Activated CD4-positive, alpha-beta T cell treated with anti-CD3 and anti-CD28 coated beads, Interleukin-2, amount 50 U/mL, for 16 hours (primary cell): ENCODE data around the gene ANXA3.

Experiments used
- DNase-seq: peaks from one replicate; pipeline ENCODE4 v3.0.0-alpha.2; 2020

Gene ANXA3

GRCh38 chr4:78612398-78613178, 61.0 kb downstream of the ANXA3 start:
- DNase-seq, result peak; percentile 43

GRCh38 chr4:78613522-78614321, 62.2 kb downstream of the ANXA3 start:
- DNase-seq, result no peak

DNA sequence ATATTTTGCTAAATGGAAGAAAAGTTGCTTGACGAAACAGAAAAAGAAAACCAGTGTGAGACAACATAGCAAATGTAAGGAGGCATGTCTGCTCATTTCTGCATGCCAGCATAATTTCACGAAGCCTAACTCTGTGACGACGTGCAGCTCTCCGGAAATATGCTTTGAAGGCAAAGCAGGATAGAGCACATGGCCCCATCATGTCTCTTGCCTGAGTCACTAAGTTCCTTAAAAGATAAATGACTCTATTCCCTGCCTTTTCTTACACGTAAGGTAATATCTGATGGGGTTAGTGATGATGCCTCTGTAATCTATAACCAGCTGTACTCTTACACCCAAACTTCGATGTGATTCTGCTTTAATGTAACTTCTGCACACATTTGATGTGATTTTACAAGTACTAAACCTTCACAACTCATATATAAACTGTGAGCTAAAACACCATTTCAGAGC, 64.5 kb downstream of the ANXA3 start:
- no peak for DNase-seq

- no peak for DNase-seq
These were observed 66.9 kb downstream of the ANXA3 start for GRCh38 chr4:78618436-78618835.

DNA sequence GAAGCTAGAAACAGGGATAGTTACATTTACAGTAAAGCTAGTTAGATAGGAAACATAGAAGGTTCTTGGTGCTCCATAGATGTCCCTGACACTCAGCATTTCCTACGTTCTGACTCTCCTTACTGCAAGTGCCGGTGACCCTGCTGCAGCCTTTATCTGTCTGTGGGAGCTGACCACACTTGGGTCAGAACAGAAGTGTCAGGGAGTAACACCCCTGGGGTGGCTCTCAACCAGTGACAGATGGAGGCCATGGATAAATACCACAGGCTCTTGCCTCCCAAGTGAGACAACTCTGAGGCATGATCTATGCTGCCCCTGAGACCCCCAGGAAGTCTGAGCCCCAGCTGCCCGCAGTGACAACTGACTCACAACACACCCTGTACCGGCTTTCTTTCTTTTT, 69.8 kb downstream of the ANXA3 start:
- DNase-seq, result no peak

DNA sequence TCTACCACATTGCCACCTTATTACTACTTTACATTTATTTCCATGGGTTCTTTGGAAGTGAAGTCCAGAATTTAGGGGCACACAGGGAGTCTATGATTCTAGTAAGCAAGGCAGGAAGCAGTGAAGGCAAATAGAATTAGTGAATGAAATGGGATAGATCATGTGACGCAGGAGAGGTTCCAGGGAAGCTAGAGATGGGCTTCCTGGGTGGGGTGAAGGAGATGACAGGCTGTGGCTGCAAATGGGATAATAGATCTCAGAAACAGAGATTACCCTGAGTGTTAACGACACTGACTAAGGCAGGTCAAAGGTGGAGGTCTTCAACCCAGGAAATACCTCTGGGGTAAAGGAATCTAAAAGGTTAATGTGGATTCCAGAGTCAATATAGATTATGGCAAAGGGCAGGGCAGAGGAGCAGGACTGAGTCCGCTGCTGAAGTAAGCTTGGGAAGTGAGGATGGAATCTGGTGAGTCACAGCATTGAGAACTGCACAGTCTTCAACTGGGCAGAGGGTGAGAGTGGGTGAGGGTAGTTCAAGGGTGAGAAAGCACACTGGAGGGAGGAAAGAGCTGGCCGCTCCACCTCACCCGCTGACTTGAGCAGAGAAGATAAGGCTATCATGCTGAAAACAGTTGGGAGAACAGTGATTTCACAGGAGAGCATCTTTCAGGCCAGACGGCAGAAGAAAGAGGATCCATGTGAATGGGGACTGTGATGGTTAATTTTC, 70.8 kb downstream of the ANXA3 start:
- no peak for DNase-seq

- no peak for DNase-seq
These were observed 72.5 kb downstream of the ANXA3 start for GRCh38 chr4:78624048-78624447.

GRCh38 chr4:78625073-78625472, 73.5 kb downstream of the ANXA3 start:
- no peak for DNase-seq

GRCh38 chr4:78627046-78627965, 75.7 kb downstream of the ANXA3 start:
- DNase-seq, result no peak

- DNase-seq, result no peak
These were observed 76.6 kb downstream of the ANXA3 start for GRCh38 chr4:78627966-78628678.

DNA sequence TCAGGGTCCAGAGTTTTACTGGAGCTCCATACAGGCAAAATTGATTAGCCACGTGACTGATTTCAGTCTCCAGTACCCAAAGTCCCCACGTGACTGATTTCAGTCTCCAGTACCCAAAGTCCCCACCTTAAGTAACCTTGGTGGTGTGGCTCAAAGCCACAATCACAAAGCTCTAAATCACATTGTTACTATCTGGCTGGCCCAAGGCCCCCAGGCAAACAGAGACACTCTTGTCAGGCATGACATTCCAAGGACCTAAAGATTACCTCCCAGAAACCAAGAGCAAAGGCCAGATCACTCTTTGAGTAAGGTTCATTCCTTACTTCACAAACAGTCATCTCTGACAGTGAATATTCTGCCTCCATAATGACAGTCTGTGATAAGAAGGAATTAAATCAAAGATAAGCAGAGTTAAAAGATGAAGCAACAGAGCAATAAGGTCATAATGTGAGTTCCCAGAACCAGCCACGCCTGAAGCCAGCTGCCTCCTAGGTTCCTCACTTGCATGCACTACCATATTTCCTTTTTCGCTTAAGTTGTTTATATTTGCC, 78.5 kb downstream of the ANXA3 start:
- no peak for DNase-seq

- DNase-seq, result no peak
These were observed 79.0 kb downstream of the ANXA3 start for GRCh38 chr4:78630615-78631014.

DNA sequence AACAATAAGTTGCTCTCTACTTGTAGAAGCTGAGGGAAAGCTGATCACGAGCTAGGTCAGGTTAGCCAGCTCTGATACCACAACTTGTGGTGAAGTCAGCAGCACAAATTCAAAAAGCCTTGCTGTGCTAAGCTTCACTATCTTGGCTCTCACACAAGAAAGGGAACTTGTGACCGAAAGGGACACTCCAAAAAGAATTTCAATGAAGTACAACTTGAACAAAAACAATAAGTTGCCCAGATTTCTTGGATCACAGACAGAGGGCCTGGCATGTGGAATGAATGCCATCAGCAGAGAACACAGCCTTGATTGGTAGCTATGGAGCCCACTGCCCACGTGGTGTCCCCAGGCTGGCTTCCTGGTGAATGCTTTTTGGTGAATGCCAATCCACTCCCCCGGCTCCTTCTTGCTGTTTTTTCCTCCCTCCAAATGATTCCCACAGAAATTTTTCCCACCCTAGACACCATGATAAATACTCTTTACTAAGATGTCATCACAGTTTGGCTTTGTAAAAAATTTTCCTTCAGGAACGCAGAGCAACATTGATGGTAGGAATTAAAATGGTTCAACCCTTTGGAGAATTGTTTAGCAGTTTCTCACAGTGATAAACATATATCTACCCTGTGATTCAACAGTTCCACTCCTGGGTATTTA, 82.6 kb downstream of the ANXA3 start:
- DNase-seq, result no peak

DNA sequence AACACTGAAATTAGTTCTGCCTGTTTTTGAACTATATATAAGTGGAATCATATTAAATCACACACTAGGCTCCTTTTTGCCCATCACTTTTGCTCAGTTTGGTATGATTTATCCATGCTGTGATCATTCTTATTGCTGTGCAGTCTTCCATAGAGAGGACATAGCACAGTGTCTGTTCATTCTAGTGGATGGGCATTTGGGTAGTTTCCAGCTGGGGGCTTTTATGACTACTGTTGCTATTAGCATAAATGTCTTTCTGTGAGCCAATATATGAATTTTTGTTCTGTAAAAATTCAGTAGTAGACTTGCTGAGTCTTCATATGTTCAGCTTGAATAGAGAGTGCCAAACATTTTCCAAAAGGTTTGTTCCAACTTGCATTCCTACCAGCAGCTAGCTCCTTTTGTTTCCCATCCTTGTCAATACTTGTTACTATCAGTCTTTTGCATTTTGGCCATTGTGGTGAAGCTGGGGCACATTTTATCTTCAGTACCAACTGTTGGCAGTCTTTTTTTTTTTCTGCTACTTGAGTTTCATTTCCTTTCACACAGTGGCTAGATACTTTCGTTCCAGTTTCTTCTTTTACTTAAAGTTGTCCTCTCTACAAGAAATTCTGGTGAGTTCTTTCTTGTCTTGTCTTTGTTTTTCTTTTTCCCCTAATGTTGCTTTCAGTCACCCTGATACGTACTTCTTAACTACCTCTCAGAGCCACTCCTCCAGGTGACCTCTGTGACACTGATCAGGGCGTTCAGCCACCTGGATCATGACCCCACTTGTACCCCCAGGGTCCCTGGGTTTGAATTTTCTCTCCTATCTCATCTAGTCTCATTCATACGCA, 87.0 kb downstream of the ANXA3 start:
- peak; percentile 16 for DNase-seq

DNA sequence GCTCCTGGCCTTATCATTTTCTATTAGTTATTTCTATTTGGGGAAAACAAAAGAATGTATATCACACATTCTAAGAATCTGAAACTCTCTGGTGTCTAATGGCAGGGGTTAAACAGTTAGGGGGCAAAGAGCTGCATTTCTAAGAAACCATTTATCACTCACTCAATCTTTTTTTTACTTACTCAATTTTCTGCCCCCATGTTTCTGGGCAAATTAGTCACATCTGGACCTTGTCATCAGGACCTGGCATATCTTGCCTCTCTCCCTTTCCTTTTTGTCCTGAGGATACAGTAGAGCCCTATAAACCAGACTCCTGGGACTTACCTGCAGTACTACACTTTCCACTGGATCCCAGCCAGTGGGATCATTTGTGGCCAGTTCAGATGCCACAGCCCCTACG, 89.1 kb downstream of the ANXA3 start:
- no peak for DNase-seq

GRCh38 chr4:78642934-78643333, 91.4 kb downstream of the ANXA3 start:
- DNase-seq, result no peak

DNA sequence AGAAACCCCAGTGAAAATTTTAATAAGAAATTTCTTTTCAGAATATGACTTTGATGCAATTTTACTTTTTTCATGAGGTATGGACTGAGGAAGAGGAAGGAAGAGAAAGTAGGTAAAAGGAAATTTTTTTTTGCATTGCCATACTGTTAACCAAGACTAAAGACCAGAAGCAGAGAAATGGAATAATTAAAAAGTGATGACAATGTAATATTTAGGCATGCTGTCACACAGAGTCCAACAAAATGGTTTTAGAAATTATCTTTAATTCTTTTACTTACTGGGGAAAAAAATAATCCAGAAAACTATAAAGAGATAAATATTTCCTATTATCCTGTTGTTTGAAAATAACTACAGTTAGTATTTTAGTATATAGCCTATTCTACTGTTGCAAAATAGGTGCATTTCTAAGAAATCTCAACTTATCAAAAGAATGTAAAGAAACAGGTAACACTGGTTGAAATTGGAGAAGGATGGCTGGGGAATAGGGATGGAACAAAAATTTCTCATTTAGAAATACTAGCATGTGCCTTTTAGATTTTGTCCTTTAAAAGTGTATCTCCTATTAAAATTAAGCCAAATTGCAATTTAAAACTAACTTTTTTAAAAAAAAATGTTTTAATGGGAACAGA, 92.6 kb downstream of the ANXA3 start:
- no peak for DNase-seq

- DNase-seq, result peak; percentile 61
These were observed 93.3 kb downstream of the ANXA3 start for GRCh38 chr4:78644744-78645330.
